ENCODE results near the gene RNASE9. TPM values are rescaled to one million over a fixed set of nuclear protein-coding genes. Genes with fewer than 3 reads are reported as not detected.
A peak's percentile ranks its signal among the peaks of the same experiment; 100 is the strongest.

RNASE9 gene
- total and polyA plus RNA-seq, 9 of the 15 experiments (the other 6 are each of a cell fraction or from before 2014, with no cell fraction given), result not detected

DNA sequence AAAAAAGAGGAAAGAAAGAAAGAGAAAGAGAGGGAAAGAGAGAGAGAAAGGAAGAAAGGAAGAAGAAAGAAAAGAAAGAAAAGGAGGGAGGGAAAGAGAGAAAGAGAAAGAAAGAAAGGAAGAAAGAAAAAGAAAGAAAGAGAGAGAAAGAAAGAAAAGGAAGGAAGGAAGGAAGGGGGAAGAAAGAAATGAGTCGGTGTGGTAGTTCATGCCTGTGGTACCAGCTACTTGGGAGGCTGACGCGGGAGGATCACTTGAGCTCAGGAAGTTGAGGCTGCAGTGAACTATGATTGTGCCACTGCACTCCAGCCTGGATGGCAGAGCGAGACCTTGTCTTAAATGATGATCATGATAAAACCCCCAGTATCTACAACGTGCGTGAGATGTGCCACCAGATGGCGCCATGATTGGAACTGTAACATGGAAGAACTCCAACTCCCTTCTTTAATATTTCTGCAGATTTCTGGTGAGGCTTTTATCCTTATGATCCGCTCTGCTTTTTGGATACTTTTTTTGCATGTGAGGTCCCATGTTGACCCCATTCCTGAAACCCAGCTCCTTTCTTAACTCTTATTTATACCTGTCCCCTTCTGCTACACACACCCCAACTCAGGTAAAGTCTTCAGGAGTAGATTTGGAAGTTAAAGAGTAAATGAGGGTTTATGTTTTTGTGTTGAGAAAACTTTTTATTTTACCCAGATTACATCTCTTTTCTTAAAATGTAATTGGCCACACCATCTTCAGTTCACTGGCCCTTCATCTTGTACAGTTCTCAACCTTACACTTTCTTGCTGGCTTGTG, 29.9 kb downstream of the RNASE9 start (continued):
- TF ChIP-seq, protein P1, sequence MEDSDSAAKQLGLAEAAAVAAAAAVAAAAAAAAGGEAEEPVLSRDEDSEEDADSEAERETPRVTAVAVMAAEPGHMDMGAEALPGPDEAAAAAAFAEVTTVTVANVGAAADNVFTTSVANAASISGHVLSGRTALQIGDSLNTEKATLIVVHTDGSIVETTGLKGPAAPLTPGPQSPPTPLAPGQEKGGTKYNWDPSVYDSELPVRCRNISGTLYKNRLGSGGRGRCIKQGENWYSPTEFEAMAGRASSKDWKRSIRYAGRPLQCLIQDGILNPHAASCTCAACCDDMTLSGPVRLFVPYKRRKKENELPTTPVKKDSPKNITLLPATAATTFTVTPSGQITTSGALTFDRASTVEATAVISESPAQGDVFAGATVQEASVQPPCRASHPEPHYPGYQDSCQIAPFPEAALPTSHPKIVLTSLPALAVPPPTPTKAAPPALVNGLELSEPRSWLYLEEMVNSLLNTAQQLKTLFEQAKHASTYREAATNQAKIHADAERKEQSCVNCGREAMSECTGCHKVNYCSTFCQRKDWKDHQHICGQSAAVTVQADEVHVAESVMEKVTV (CRISPR knock-in tag; IDR thresholded peaks at IDR 0.05), result peak; percentile 48
- TF ChIP-seq YY1 (IDR thresholded peaks at IDR 0.05; ENCODE audit: borderline replicate concordance in 1 of 3, control insufficient read depth in 1 of 3, extremely low read depth in 1 of 3, insufficient read depth in 3 of 3, insufficient read length in 1 of 3, insufficient replicate concordance in 2 of 3, low read depth in 1 of 3, low read length in 2 of 3) (no peak), ZNF668 (CRISPR knock-in tag; IDR thresholded peaks at IDR 0.05) (no peak), PYGO2 (tag; IDR thresholded peaks at IDR 0.05) (no peak), CTBP1 (IDR thresholded peaks at IDR 0.05; ENCODE audit: borderline replicate concordance) (0 out of 2 replicates have a peak, but pooled peaks have one; percentile 36), ZFP30 (CRISPR knock-in tag; IDR thresholded peaks at IDR 0.05; ENCODE audit: borderline replicate concordance) (no peak), XRCC3 (IDR thresholded peaks at IDR 0.05) (no peak), EHMT2 (IDR thresholded peaks at IDR 0.05) (0 out of 2 replicates have a peak, but pooled peaks have one; percentile 25), ZNF232 (CRISPR knock-in tag; IDR thresholded peaks at IDR 0.05) (no peak)
- TF ChIP-seq, protein P2, sequence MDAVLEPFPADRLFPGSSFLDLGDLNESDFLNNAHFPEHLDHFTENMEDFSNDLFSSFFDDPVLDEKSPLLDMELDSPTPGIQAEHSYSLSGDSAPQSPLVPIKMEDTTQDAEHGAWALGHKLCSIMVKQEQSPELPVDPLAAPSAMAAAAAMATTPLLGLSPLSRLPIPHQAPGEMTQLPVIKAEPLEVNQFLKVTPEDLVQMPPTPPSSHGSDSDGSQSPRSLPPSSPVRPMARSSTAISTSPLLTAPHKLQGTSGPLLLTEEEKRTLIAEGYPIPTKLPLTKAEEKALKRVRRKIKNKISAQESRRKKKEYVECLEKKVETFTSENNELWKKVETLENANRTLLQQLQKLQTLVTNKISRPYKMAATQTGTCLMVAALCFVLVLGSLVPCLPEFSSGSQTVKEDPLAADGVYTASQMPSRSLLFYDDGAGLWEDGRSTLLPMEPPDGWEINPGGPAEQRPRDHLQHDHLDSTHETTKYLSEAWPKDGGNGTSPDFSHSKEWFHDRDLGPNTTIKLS (IDR thresholded peaks at IDR 0.05; ENCODE audit: borderline replicate concordance, low read depth), result no peak
